Esophagus squamous epithelium (tissue), 4 donors: Measurements from ENCODE around the gene MICALL2.

ENCODE experiments used
- CTCF ChIP-seq, 6 experiments: fragments of 450-650 bp in 4 of 6; fragments of 200-600 bp in 2 of 6; sonication (generic) in 2 of 6; IDR thresholded peaks; one replicate each; pipeline ENCODE4 v1.5.1; 2016 to 2019; ENCODE audit warnings: antibody characterized with exemption in 6 of 6, mild to moderate bottlenecking in 4 of 6, moderate library complexity in 4 of 6
- POLR2A ChIP-seq, 4 donors: fragments of 450-650 bp; IDR thresholded peaks; one replicate each; pipeline ENCODE4 v1.6.1; 2017; ENCODE audit warnings: antibody characterized with exemption in 4 of 4, mild to moderate bottlenecking in 4 of 4, moderate library complexity in 3 of 4

DNA sequence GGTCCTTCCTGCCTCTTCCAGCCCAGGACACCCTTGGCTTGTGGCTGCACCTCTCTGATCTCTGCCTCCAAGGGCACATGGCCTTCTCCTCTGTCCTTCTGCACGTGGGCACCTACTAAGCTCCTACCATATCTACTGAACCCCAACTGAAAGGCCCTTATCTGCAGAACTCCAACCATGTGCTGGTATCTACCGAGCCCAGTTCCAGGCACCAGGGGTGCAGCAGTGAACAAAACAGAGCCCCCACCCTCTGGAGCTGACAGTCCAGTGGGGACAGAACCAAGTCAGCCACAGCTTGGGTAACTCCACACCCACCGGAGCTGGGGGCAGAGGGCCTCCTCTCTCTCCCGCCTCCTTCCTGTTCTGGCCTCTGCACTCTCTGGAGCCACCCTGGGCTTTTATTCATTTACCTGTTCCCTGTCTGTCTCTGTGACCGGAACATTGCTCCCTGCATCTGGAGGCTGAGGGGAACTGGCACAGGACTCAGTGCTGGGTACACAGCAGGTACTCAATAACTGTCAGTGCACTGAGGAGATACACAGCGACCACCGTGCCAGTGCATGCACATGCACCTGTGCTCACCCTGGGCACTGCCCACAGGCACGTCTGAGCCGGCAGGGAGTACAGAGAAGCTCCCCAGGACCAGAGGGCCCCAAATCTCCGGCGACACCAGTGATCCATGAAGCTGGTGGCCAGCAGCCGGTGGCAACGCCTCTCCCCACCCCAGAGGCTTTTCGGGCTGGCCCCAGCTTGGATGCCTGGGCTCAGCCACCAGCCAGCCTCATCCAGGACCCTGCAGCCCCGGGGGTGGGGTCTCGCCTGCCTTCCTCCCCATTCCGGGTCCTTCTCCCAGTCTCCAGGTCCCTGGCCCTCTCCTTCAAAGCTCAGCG, 2.0 kb downstream of the MICALL2 start:
- TF ChIP-seq POLR2A (IDR thresholded peaks at IDR 0.05) (no peak), CTCF (IDR thresholded peaks at IDR 0.05) (no peak)
